GM19455 (cell line): ENCODE results near the gene PRR23E.

Experiments
- ATAC-seq: cut with Tn5 transposase; IDR thresholded peaks from one replicate; pipeline ENCODE4 v1.9.1; 2021; ENCODE audit not compliant: unreplicated experiment

PRR23E gene

GRCh38 chr3:127192576-127193232 is at the start of gene PRR23E:
TSS of gene PRR23E (plus strand) at chr3:127193131. CDS start at chr3:127196686, 3,555 bp downstream.
- no peak for ATAC-seq

- no peak for ATAC-seq
Measured at GRCh38 chr3:127143172-127143571, 49.8 kb upstream of the PRR23E start.

GRCh38 chr3:127144631-127145030 is 48.3 kb upstream of the PRR23E start:
- no peak for ATAC-seq

GRCh38 chr3:127145266-127145665 is 47.7 kb upstream of the PRR23E start:
- no peak for ATAC-seq

GRCh38 chr3:127147291-127147885 is 45.5 kb upstream of the PRR23E start:
- ATAC-seq = no peak

GRCh38 chr3:127149621-127150310 is 43.2 kb upstream of the PRR23E start:
- ATAC-seq = no peak

- no peak for ATAC-seq
Measured at GRCh38 chr3:127150513-127151250, 42.2 kb upstream of the PRR23E start.

GRCh38 chr3:127151251-127151564 is 41.7 kb upstream of the PRR23E start:
- no peak for ATAC-seq

- no peak for ATAC-seq
Measured at GRCh38 chr3:127151992-127152650, 40.8 kb upstream of the PRR23E start.

- no peak for ATAC-seq
Measured at GRCh38 chr3:127152684-127153505, 40.0 kb upstream of the PRR23E start.

- no peak for ATAC-seq
Measured at GRCh38 chr3:127153506-127153815, 39.5 kb upstream of the PRR23E start.

GRCh38 chr3:127156338-127157050 is 36.4 kb upstream of the PRR23E start:
- ATAC-seq = no peak

- ATAC-seq = no peak
Measured at GRCh38 chr3:127157171-127157828, 35.6 kb upstream of the PRR23E start.

- ATAC-seq = no peak
Measured at GRCh38 chr3:127158614-127159229, 34.2 kb upstream of the PRR23E start.

- no peak for ATAC-seq
Measured at GRCh38 chr3:127159543-127159942, 33.4 kb upstream of the PRR23E start.

- ATAC-seq = no peak
Measured at GRCh38 chr3:127161236-127161635, 31.7 kb upstream of the PRR23E start.

GRCh38 chr3:127161973-127162579 is 30.9 kb upstream of the PRR23E start:
- ATAC-seq = no peak

GRCh38 chr3:127162947-127163645 is 29.8 kb upstream of the PRR23E start:
- no peak for ATAC-seq
